Keratinocyte (primary cell): ENCODE results near the gene CYP2S1. TPM values are rescaled to one million over a fixed set of nuclear protein-coding genes. Genes with fewer than 3 reads are reported as not detected.
A peak's percentile ranks its signal among the peaks of the same experiment; 100 is the strongest.

ENCODE experiments used
- DNase-seq: peaks from one replicate; pipeline ENCODE4 v3.0.0-alpha.2; 2011; ENCODE audit warnings: low read depth, missing footprints, low spot score
- FAIRE-seq: peaks from 2 replicates; lab custom pipeline; 2011; peaks lifted over from hg19 to GRCh38; lab: Jason Lieb, UNC
- H2AFZ ChIP-seq: 2 replicates; pipeline ENCODE4 v1.6.0; 2012; ENCODE audit warnings: low read length, control low read depth, inconsistent platforms; ENCODE audit not compliant: control insufficient read depth
- H3K27ac ChIP-seq: 2 replicates; pipeline ENCODE4 v1.5.1; 2011; ENCODE audit warnings: low read length; ENCODE audit not compliant: control insufficient read depth, insufficient read depth
- H3K27me3 ChIP-seq: 3 replicates; pipeline ENCODE4 v1.6.0; 2011; ENCODE audit warnings: low read length; ENCODE audit not compliant: control insufficient read depth, insufficient read depth; ENCODE audit errors: extremely low read depth
- H3K36me3 ChIP-seq, 2 experiments: 2 replicates in 1 of 2; 3 replicates in 1 of 2; pipeline ENCODE4 v1.5.1; 2011; ENCODE audit warnings: low read length in 2 of 2, mild to moderate bottlenecking in 1 of 2; ENCODE audit not compliant: control insufficient read depth in 2 of 2, insufficient read depth in 2 of 2; ENCODE audit errors: extremely low read depth in 1 of 2
- H3K4me1 ChIP-seq: 3 replicates; pipeline ENCODE4 v1.5.1; 2011; ENCODE audit warnings: low read length; ENCODE audit not compliant: control insufficient read depth, insufficient read depth; ENCODE audit errors: extremely low read depth
- H3K4me2 ChIP-seq: 3 replicates; pipeline ENCODE4 v1.6.0; 2011; ENCODE audit warnings: low read depth, low read length; ENCODE audit not compliant: control insufficient read depth, insufficient read depth; ENCODE audit errors: extremely low read depth
- H3K4me3 ChIP-seq, 3 experiments: fragments of 200-600 bp in 1 of 3; sonication (generic) in 1 of 3; 2 replicates in 2 of 3; 3 replicates in 1 of 3; pipeline ENCODE4 v1.5.1; 2011 to 2016; ENCODE audit warnings: low read length in 3 of 3, mild to moderate bottlenecking in 3 of 3, control low read depth in 2 of 3, inconsistent platforms in 1 of 3, low read depth in 1 of 3, mixed read lengths in 1 of 3, mixed run types in 1 of 3, moderate library complexity in 1 of 3; ENCODE audit not compliant: control insufficient read depth in 2 of 3, insufficient read depth in 2 of 3; ENCODE audit errors: extremely low read depth in 1 of 3
- H3K79me2 ChIP-seq: 2 replicates; pipeline ENCODE4 v1.6.0; 2012; ENCODE audit warnings: low read length; ENCODE audit not compliant: control insufficient read depth, insufficient read depth
- H3K9ac ChIP-seq: 3 replicates; pipeline ENCODE4 v1.6.0; 2011; ENCODE audit warnings: low read length; ENCODE audit not compliant: control insufficient read depth, insufficient read depth; ENCODE audit errors: extremely low read depth
- H3K9me1 ChIP-seq: 3 replicates; pipeline ENCODE4 v1.6.0; 2011; ENCODE audit warnings: low read length; ENCODE audit not compliant: control insufficient read depth, insufficient read depth; ENCODE audit errors: extremely low read depth
- H3K9me3 ChIP-seq: 2 replicates; pipeline ENCODE4 v1.5.1; 2012; ENCODE audit warnings: low read depth, low read length; ENCODE audit not compliant: control insufficient read depth
- H4K20me1 ChIP-seq: 3 replicates; pipeline ENCODE4 v1.6.0; 2011; ENCODE audit warnings: low read length; ENCODE audit not compliant: control insufficient read depth, insufficient read depth; ENCODE audit errors: extremely low read depth
- EZH2 ChIP-seq: IDR thresholded peaks from one replicate; pipeline ENCODE4 v1.6.1; 2012; ENCODE audit warnings: inconsistent platforms, mild to moderate bottlenecking, low read length, moderate library complexity
- dilution Hi-C: fragments of 300-500 bp; cut with MboI; formaldehyde crosslinking; loops from one replicate; pipeline ENCODE4 v1.7.0; 2020; ENCODE audit warnings: low sequenced_read_pairs; ENCODE audit not compliant: extremely low pct_ligation_motif_present
- polyA plus RNA-seq, 5 experiments: library from polyadenylated mRNA; depleted of rRNA in 3 of 5; stranded (reverse) in 3 of 5; stranded (forward) in 1 of 5; unstranded in 1 of 5; fragments of >200 nt; gene quantifications; 1 replicate in 1 of 5; 2 replicates in 3 of 5; 3 replicates in 1 of 5; pipeline versions ENCODE4 v1.2.1 to v1.2.3, GENCODE V29; 2011 to 2012; ENCODE audit warnings: missing spikeins in 2 of 5, low read depth in 1 of 5, low replicate concordance in 1 of 5
- TF ChIP-seq, protein P1 (sequence below), 3 experiments: IDR thresholded peaks in 1 of 3; conservative IDR thresholded peaks in 1 of 3; optimal IDR thresholded peaks in 1 of 3; 2 replicates in 2 of 3; 3 replicates in 1 of 3; pipeline versions ENCODE3 to v1.5.1; 2011; ENCODE audit warnings: low read length in 3 of 3, mild to moderate bottlenecking in 3 of 3, moderate library complexity in 2 of 3, control low read depth in 1 of 3, inconsistent platforms in 1 of 3; ENCODE audit not compliant: insufficient read depth in 2 of 3; ENCODE audit errors: extremely low read depth in 1 of 3

Gene CYP2S1
- polyA plus RNA-seq, 1 donor (not counting 4 experiments of a cell fraction or from before 2014, with no cell fraction given): 4.9 TPM

DNA sequence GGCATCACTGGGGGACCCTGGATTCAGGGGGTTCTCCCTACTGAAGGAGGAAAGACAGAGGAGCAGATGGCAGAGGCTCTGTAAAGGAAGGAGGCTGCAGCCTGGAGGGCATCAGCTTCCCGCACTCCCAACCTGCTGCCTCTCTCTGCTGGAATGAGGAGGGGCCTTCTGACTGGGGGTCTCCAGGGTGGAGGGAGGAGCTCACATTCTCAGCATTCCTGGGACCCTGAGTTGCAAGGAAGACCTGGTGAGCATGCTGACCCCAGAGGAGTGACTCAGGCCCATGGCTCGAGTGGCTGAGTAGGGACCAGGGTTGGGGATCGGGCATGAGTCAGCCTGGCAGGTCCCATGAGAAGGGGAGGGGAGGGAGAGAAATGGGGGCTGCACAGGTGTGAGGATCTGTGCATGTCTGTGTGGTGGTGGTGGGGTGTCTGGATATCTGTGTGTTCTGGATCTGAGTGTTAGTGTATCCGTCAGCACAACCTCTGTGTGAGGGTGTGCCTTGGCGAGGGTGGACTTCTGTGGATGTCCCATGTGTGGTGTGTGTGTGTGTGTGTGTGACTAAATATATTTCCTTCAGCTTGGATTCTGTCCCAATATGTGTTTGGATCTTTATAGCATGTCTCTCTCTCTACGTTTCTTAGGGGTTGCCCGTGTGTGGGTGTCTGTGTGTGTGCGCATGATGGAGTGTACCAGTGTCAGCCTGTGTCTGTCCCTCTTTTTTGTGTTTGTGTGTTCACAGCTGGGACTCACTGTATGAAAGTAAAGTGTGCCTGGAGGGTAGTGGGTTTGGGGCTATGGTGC lies 30.6 kb downstream of the CYP2S1 start:
- TF ChIP-seq, protein P1, sequence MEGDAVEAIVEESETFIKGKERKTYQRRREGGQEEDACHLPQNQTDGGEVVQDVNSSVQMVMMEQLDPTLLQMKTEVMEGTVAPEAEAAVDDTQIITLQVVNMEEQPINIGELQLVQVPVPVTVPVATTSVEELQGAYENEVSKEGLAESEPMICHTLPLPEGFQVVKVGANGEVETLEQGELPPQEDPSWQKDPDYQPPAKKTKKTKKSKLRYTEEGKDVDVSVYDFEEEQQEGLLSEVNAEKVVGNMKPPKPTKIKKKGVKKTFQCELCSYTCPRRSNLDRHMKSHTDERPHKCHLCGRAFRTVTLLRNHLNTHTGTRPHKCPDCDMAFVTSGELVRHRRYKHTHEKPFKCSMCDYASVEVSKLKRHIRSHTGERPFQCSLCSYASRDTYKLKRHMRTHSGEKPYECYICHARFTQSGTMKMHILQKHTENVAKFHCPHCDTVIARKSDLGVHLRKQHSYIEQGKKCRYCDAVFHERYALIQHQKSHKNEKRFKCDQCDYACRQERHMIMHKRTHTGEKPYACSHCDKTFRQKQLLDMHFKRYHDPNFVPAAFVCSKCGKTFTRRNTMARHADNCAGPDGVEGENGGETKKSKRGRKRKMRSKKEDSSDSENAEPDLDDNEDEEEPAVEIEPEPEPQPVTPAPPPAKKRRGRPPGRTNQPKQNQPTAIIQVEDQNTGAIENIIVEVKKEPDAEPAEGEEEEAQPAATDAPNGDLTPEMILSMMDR (optimal IDR thresholded peaks at IDR 0.05 in 1 of 3, IDR thresholded peaks at IDR 0.05 in 1 of 3, conservative IDR thresholded peaks at IDR 0.05 in 1 of 3; ENCODE audit: extremely low read depth in 1 of 3, insufficient read depth in 2 of 3, low read length in 3 of 3): no peak
- no peak for TF ChIP-seq EZH2
- H3K4me1 ChIP-seq: peaks cover 59% of the 10 kb centered on the region
- H3K9ac ChIP-seq: peak overlapping the region; percentile 36
- peaks cover 36% of the 10 kb centered on the region for H3K79me2 ChIP-seq
- H3K9me3 ChIP-seq: no peaks in the 10 kb centered on the region
- H4K20me1 ChIP-seq: no peaks in the 10 kb centered on the region
- dilution Hi-C loops: no loop called here
- peaks cover 1 to 37% of the 10 kb centered on the region in 2 experiments for H3K36me3 ChIP-seq
- H3K27ac ChIP-seq: peak overlapping the region; percentile 96
- H3K4me3 ChIP-seq: peak overlapping the region in 2 of 3 experiments; percentile 39 to 47
- H2AFZ ChIP-seq: no peak overlapping the region
- peak; percentile 86 for DNase-seq
- H3K27me3 ChIP-seq: no peaks in the 10 kb centered on the region
- peak overlapping the region; percentile 75 for H3K4me2 ChIP-seq
- H3K9me1 ChIP-seq: peaks cover 6% of the 10 kb centered on the region
- peak; percentile 49 for FAIRE-seq

DNA sequence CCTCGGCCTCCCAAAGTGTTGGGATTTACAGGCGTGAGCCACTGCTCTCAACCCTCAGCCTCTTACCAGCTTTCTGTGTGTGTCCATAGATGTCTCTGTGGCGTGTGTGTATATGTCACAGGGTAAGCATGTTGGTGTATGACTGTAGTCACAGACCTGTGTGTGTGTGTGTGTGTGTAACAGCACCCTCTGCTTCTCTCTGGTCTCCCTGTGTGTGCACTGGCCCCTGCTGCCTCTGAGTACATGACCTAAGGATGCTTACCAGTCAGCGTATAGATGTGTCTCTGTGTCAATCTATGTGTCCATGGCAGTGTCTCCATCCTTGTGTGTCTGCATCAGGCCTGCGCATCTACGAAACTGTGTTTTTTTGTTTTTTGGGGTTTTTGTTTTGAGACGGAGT lies 31.6 kb downstream of the CYP2S1 start:
- H3K4me1 ChIP-seq: peaks cover 59% of the 10 kb centered on the region
- dilution Hi-C loops: no loop called here
- peaks cover 28% of the 10 kb centered on the region for H3K79me2 ChIP-seq
- no peak for FAIRE-seq
- no peaks in the 10 kb centered on the region for H4K20me1 ChIP-seq
- H3K9me1 ChIP-seq: peaks cover 6% of the 10 kb centered on the region
- no peaks in the 10 kb centered on the region for H3K27me3 ChIP-seq
- no peak overlapping the region for H3K4me2 ChIP-seq
- H2AFZ ChIP-seq: no peak overlapping the region
- H3K36me3 ChIP-seq: peaks cover 1 to 37% of the 10 kb centered on the region in 2 experiments
- H3K9ac ChIP-seq: peak overlapping the region; percentile 83
- H3K27ac ChIP-seq: peak overlapping the region; percentile 96
- no peaks in the 10 kb centered on the region for H3K9me3 ChIP-seq
- H3K4me3 ChIP-seq: peak overlapping the region in 1 of 3 experiments; percentile 39
- DNase-seq: no peak
- TF ChIP-seq, protein P1 (optimal IDR thresholded peaks at IDR 0.05 in 1 of 3, IDR thresholded peaks at IDR 0.05 in 1 of 3, conservative IDR thresholded peaks at IDR 0.05 in 1 of 3; ENCODE audit: extremely low read depth in 1 of 3, insufficient read depth in 2 of 3, low read length in 3 of 3): no peak
- TF ChIP-seq EZH2: no peak
